Germinal center (tissue), 1 donor: Measurements from ENCODE around the gene LGALS7B.
"Not testable (repeated sequence)": the region's sequence is repeated elsewhere in the genome, so short reads cannot be mapped to it uniquely, and the experiment has no call there.

Source experiments
- DNase-seq: peaks from one replicate; pipeline ENCODE4 v3.0.0; 2012; ENCODE audit warnings: mixed read lengths, low spot score

LGALS7B gene

GRCh38 chr19:38821230-38821825, 32.3 kb downstream of the LGALS7B start:
- DNase-seq = not testable (repeated sequence)

DNA sequence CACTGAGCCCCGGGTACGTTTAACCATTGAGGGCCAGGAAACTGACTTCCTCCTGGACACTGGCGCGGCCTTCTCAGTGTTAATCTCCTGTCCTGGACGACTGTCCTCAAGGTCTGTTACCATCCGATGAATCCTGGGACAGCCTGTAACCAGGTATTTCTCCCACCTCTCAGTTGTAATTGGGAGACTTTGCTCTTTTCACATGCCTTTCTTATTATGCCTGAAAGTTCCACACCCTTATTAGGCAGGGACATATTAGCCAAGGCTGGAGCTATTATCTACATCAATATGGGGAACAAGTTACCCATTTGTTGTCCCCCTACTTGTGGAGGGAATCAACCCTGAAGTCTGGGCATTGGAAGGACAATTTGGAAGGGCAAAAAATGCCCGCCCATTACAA, 36.9 kb downstream of the LGALS7B start:
- DNase-seq = not testable (repeated sequence)

DNA sequence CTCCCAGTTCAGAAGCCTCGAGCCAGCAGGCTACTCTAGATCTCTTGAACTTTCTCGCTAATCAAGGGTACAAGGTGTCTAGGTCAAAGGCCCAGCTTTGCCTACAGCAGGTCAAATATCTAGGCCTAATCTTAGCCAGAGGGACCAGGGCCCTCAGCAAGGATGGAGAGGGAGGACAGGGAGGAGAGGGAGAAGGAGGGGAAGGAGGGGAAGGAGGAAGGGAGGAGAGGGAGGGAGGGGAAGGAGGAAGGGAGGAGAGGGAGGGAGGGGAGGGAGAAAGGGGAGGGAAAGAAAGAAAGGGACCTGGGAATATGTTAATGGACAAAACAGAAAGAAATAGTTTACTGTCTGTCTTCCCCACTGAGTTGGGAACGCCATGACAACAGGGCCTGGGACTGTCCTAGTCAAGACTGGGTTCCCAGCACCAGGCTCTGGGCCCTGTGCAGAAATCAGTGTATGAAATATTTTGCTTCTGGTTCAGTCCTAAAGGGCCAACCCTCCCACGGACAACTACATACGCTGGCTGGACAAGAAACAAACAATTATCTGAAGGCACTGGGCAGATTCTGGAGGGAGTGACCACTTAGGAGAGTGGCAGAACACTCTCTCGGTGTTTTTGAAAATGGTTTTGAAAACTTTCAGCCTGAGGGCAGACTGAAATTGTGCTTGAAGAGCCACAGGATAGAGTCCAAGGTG, 38.0 kb downstream of the LGALS7B start:
- DNase-seq = no peak

- DNase-seq = not testable (repeated sequence)
These were observed 40.2 kb downstream of the LGALS7B start for GRCh38 chr19:38829203-38829602.

DNA sequence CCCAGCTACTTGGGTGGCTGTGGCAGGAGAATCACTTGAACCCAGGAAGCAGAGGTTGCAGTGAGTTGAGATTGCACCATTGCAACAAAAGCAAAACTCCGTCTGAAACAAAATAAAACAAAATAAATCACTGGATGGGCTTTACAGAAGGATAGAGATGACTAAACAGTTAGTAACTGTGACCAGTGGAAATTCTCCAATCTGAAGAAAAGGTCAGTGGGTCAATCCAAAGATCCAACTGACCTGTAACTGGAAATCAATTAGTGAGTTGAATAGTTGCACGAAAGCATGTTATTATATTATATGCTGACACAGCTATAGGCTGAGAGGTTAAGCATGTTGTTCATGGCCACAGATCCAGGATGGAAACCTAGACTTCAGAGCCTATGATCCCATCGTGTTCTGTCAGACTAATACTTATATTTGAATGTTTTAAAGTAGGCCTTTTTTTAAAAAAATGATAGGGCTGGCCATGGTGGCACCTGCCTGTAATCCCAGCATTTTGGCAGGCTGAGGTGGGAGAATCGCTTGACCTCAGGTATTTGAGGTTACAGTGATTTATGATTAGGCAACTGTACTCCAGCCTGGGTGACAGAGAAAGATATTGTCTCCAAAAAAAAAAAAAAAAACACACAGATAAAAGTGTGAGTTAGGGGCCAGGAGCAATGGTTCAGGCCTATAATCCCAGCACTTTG, 41.2 kb downstream of the LGALS7B start:
- no peak for DNase-seq

DNA sequence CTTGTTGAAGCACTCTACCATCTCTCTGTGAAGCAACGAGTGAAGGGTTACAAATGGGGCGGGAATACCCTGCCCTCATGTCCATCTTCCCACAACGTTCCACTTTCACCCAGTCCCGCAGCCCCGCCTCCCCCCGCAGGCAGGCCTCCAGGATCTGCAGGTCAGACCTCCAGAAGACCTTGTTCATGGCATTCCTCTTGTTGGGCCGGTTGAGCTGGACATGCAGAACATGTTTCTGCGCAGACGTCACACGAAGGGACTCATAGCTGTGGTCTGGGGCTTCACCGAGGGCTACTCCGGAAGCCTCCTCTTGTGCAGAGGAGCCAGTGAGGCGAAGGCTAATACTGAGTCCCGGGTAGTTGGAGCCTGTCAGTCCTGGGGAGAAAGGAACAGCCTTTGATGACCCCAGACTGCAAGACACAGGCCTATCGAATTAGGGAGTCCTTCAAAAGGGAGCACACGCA, 42.2 kb downstream of the LGALS7B start:
- peak; percentile 36 for DNase-seq

- DNase-seq = no peak
These were observed 44.1 kb downstream of the LGALS7B start for GRCh38 chr19:38833092-38833425.

DNA sequence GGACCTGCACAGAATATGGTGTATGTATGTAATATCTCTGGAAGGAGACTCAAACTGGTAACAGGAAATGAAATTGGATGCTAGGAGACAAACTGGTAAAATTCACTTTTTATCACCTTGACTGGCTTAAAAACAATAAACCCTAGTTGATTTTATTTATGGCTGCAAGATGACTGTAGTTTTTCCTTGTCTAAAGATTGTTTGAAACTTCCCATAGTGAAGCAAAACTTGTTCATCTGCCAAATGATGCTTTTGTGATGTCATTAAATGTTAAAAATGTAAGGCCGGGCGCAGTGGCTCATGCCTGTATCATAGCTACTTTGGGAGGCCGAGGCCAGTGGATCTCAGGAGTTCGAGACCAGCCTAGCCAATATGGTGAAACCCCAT, 45.1 kb downstream of the LGALS7B start:
- no peak for DNase-seq

DNA sequence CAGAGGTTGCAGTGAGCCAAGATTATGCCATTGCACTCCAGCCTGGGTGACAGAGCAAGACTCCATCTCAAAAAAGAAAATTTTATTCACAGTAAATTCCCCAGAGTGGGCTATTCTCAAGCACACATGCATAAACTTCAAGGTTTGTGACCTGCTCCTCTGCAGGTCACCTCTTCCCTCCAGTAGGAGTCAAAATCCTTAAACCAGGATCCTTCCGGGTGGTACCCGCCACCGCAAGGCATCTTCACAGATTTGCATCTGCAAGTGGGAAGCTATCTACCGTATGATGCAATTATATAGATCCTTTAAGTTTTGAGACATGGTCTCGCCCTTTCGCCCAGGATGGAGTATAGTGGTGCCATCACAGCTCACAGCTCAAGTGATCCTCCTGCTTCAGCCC, 45.6 kb downstream of the LGALS7B start:
- no peak for DNase-seq

GRCh38 chr19:38836159-38836982, 47.4 kb downstream of the LGALS7B start:
- DNase-seq = no peak

DNA sequence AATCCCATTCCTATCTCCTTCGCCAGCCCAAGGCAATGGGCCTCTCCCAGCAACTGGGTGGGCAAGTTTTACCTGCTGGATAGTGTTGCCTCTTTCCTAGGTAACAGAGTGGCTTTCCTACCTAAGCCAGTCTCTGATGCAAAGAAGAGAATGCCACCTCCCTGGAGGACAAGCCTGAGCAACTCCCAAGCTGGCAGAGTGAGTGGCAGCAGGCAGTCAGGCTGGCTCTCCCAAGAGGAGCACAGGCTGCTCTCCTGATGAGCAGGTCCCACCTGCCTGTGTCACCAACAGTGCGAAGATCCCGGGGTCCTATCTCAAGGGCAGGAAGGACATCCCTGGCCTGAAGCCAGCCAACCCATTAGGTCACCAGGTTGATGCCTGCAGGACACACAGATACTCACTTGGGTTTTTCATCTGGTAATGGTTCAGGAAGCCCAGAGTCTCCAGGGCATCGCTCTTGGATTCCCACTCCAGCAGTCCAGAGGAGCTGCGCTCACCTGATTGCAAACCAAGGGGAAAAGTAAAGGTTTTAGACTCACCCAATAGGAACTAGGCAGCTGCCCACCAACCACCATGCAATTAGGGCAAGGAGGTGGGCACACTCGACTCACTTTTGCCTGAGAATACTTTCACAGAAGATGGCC, 48.1 kb downstream of the LGALS7B start:
- DNase-seq = no peak

- no peak for DNase-seq
These were observed 48.7 kb downstream of the LGALS7B start for GRCh38 chr19:38837656-38838121.

GRCh38 chr19:38838208-38838985, 49.4 kb downstream of the LGALS7B start:
- no peak for DNase-seq

DNA sequence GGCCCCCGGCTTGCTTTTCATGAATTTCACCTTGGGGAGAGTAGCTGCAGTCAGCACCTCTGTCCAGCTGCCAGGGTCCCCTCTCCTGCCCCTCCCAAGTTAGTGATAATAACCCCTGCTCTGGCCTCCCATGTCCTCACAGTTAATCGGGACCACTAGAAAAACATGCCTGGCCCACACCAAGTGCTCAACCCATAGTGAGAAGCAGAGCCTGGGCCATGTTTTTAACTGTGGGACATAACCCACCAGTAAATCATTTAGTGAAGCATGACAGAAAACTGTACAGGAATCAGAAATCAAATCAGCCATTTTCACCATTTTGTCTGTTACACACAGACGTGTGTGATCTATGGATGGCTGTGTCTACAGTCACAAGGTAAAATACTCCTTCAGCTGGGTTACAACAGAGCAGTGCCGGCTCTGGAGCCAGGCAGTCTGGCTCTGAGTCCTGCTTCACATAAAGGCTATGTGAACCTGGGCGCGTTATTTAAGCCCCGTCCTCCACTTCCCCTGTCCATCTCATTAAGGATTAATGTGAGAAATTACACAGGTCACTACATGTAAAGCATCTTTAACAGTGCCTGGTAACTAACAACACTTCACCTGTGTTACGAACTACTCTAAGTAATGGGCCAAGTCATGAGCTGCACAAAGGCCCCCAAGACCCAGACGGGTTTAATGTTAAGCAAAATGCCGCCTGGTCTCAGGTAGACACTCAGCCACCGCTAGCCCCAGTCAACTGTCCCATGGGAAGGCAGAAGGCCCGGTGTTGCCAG, 50.2 kb downstream of the LGALS7B start:
- no peak for DNase-seq

- no peak for DNase-seq
These were observed 51.0 kb downstream of the LGALS7B start for GRCh38 chr19:38839816-38840582.

- DNase-seq = no peak
These were observed 51.6 kb downstream of the LGALS7B start for GRCh38 chr19:38840583-38840968.
